HepG2 (cell line): ENCODE data around the gene COLGALT1. TPM values are rescaled to one million over a fixed set of nuclear protein-coding genes. Genes with fewer than 3 reads are reported as not detected.
A peak's percentile ranks its signal among the peaks of the same experiment; 100 is the strongest.

Experiments used
- ARHGAP35 ChIP-seq: sonication (generic); formaldehyde crosslinking; IDR thresholded peaks from 2 replicates; pipeline ENCODE4 v1.9.0; 2022; ENCODE audit warnings: mild to moderate bottlenecking, inconsistent platforms, moderate library complexity, missing genetic modification reagents, borderline replicate concordance
- ASH2L ChIP-seq: fragments of 300-600, 200-600 bp; sonication (generic); IDR thresholded peaks from 2 replicates; pipeline ENCODE4 v1.7.0; 2017; ENCODE audit warnings: low read depth, mild to moderate bottlenecking, moderate library complexity, mixed read lengths, low read length; ENCODE audit not compliant: insufficient read length
- CAMTA2 ChIP-seq: sonication (generic); formaldehyde crosslinking; IDR thresholded peaks from 2 replicates; pipeline ENCODE4 v1.4.0; 2020; ENCODE audit warnings: mild to moderate bottlenecking, missing genetic modification reagents, borderline replicate concordance
- CBX1 ChIP-seq: IDR thresholded peaks from one replicate; pipeline ENCODE4 v1.6.1; 2016; ENCODE audit warnings: antibody characterized with exemption, low read depth
- CEBPB ChIP-seq: IDR thresholded peaks from 2 replicates; pipeline ENCODE4 v1.6.1; 2011; ENCODE audit warnings: low read depth, low read length, improper control_type of control experiment, borderline replicate concordance
- CHCHD3 ChIP-seq: sonication (generic); formaldehyde crosslinking; IDR thresholded peaks from 2 replicates; pipeline ENCODE4 v1.8.0; 2022; ENCODE audit warnings: mild to moderate bottlenecking, missing genetic modification reagents, moderate library complexity
- FIP1L1 ChIP-seq: fragments of 200-400 bp; formaldehyde crosslinking; IDR thresholded peaks from 2 replicates; pipeline ENCODE4 v1.6.1; 2018; ENCODE audit warnings: low read depth, mild to moderate bottlenecking, low read length, moderate library complexity, borderline replicate concordance; ENCODE audit not compliant: insufficient read depth
- GLI4 ChIP-seq: sonication (generic); formaldehyde crosslinking; IDR thresholded peaks from 2 replicates; pipeline ENCODE4 v1.5.1; 2020; ENCODE audit warnings: missing genetic modification reagents, mild to moderate bottlenecking, moderate library complexity, borderline replicate concordance
- GPN1 ChIP-seq: sonication (generic); formaldehyde crosslinking; IDR thresholded peaks from 2 replicates; pipeline ENCODE4 v1.5.1; 2020; ENCODE audit warnings: missing genetic modification reagents, borderline replicate concordance
- NBN ChIP-seq: fragments of 450-650 bp; conservative IDR thresholded peaks from 2 replicates; pipeline ENCODE4 v1.6.1; 2017
- PAX8 ChIP-seq: sonication (generic); formaldehyde crosslinking; IDR thresholded peaks from 2 replicates; pipeline ENCODE4 v1.8.0; 2022; ENCODE audit warnings: mild to moderate bottlenecking, missing genetic modification reagents, borderline replicate concordance
- RARG ChIP-seq: sonication (generic); formaldehyde crosslinking; IDR thresholded peaks from 2 replicates; pipeline ENCODE4 v1.4.0; 2020; ENCODE audit warnings: low read depth, mild to moderate bottlenecking, missing genetic modification reagents
- RFX3 ChIP-seq: IDR thresholded peaks from 2 replicates; pipeline ENCODE4 v1.6.1; 2016; ENCODE audit warnings: missing biosample characterization, missing genetic modification reagents
- SOX6 ChIP-seq, 2 experiments: fragments of 450-650 bp in 1 of 2; sonication (generic) in 1 of 2; formaldehyde crosslinking in 1 of 2; IDR thresholded peaks; 2 replicates each; pipeline versions ENCODE4 v1.4.0 to v1.6.1; 2017 to 2020; ENCODE audit warnings: antibody characterized with exemption in 1 of 2, mild to moderate bottlenecking in 1 of 2, missing genetic modification reagents in 1 of 2
- SPEN ChIP-seq: sonication (generic); formaldehyde crosslinking; IDR thresholded peaks from 2 replicates; pipeline ENCODE4 v1.5.1; 2020; ENCODE audit warnings: low read depth, mild to moderate bottlenecking, missing genetic modification reagents
- YEATS4 ChIP-seq: sonication (generic); formaldehyde crosslinking; IDR thresholded peaks from 2 replicates; pipeline ENCODE4 v1.4.0; 2020; ENCODE audit warnings: missing genetic modification reagents, borderline replicate concordance
- ZFP36 ChIP-seq: fragments of 150-350 bp; IDR thresholded peaks from 2 replicates; pipeline ENCODE4 v1.6.1; 2018; ENCODE audit warnings: borderline replicate concordance, low read length, low read depth; ENCODE audit not compliant: partially characterized antibody
- ZNF263 ChIP-seq: sonication (generic); formaldehyde crosslinking; IDR thresholded peaks from 2 replicates; pipeline ENCODE4 v1.4.0; 2020; ENCODE audit warnings: missing genetic modification reagents
- ZNF382 ChIP-seq: sonication (generic); formaldehyde crosslinking; IDR thresholded peaks from 2 replicates; pipeline ENCODE4 v1.5.0; 2020; ENCODE audit warnings: missing genetic modification reagents, mild to moderate bottlenecking, borderline replicate concordance
- ZSCAN22 ChIP-seq: sonication (generic); formaldehyde crosslinking; IDR thresholded peaks from 2 replicates; pipeline ENCODE4 v1.4.0; 2020; ENCODE audit warnings: mild to moderate bottlenecking, missing genetic modification reagents
- ZSCAN29 ChIP-seq: sonication (generic); formaldehyde crosslinking; conservative IDR thresholded peaks from 2 replicates; pipeline ENCODE4 v1.4.0; 2020; ENCODE audit warnings: mild to moderate bottlenecking, missing genetic modification reagents
- polyA plus RNA-seq, 8 experiments: library from polyadenylated mRNA; depleted of rRNA in 3 of 8; stranded (reverse) in 7 of 8; unstranded in 1 of 8; fragments of >200 nt; fragmentation: Illumina TruSeq in 4 of 8; extraction: Trizol in 4 of 8; gene quantifications; 2 replicates each; pipeline versions ENCODE4 v1.2.1 to v1.2.3, GENCODE V29; 2011 to 2016; ENCODE audit warnings: low read depth in 4 of 8, missing spikeins in 1 of 8, mixed read lengths in 1 of 8; ENCODE audit not compliant: insufficient read depth in 1 of 8
- total RNA-seq, 5 experiments: library from RNA; depleted of rRNA; stranded (reverse); fragments of >200 nt; fragmentation: Illumina TruSeq; extraction: Trizol; gene quantifications; 2 replicates each; pipeline ENCODE4 v1.2.3, GENCODE V29; 2016; ENCODE audit warnings: low read depth in 1 of 5
- TF ChIP-seq, protein P1 (sequence below): sonication (generic); formaldehyde crosslinking; IDR thresholded peaks from 2 replicates; pipeline ENCODE4 v1.5.0; 2020; ENCODE audit warnings: missing genetic modification reagents
- TF ChIP-seq, protein P2 (sequence below): sonication (generic); formaldehyde crosslinking; IDR thresholded peaks from 2 replicates; pipeline ENCODE4 v1.8.0; 2023; ENCODE audit warnings: mild to moderate bottlenecking, missing genetic modification reagents
- TF ChIP-seq, protein P3 (sequence below): sonication (generic); formaldehyde crosslinking; IDR thresholded peaks from 2 replicates; pipeline ENCODE4 v1.8.1; 2022; ENCODE audit warnings: low read depth, mild to moderate bottlenecking, missing genetic modification reagents

COLGALT1 gene
- total and polyA plus RNA-seq, 2 of the 13 experiments (the other 11 are each of a cell fraction or from before 2014, with no cell fraction given) = 58.0 to 211 TPM

DNA sequence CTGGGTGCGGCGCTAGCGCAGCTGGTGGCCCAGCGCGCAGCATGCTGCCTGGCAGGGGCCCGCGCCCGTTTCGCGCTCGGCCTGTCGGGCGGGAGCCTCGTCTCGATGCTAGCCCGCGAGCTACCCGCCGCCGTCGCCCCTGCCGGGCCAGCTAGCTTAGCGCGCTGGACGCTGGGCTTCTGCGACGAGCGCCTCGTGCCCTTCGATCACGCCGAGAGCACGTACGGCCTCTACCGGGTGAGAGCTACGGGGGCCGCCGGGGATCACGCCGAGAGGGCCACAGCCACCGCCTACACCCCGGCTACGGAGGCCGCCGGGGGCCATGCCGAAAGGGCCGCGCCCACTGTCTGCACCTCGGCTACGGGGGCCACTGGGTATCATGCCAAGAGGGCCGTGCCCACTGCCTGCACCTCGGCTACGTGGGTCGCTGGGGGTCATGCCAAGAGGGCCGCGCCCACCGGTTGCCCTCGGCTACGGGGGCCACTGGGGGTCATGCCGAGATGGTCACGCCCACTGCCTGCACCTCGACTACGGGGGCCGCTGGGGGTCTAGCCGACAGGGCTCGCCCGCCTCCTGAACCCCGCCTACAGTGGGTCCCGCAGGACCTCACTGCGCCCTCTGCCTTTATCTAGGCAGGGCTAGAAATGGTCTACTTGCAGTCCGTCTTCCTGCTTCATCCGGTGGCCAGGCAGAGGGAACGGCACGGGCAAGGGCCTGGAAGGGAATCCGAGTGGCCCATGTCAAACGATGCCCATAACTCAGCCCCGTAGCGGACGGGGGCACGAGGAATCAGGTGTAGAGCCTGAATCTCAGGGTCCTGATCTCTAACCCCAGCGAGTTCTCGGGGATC, 43.5 kb upstream of the COLGALT1 start (continued):
- 0 out of 2 replicates have a peak, but pooled peaks have one; percentile 21 for TF ChIP-seq CAMTA2 (CRISPR knock-in tag)
- TF ChIP-seq ZNF263 = peak; percentile 59; the same call in 1 of the 2 replicates
- no peak for TF ChIP-seq GPN1 (CRISPR knock-in tag)
- TF ChIP-seq GLI4 (CRISPR knock-in tag) = peak; percentile 97; the same call in 1 of the 2 replicates
- peak; percentile 96 for TF ChIP-seq SPEN (CRISPR knock-in tag)
- TF ChIP-seq SOX6 (IDR thresholded peaks at IDR 0.05) = no peak
- TF ChIP-seq SOX6 (CRISPR knock-in tag; IDR thresholded peaks at IDR 0.05) = peak; percentile 70
- peak; percentile 31 for TF ChIP-seq CBX1
- no peak for TF ChIP-seq ZNF382
- TF ChIP-seq, protein P1, sequence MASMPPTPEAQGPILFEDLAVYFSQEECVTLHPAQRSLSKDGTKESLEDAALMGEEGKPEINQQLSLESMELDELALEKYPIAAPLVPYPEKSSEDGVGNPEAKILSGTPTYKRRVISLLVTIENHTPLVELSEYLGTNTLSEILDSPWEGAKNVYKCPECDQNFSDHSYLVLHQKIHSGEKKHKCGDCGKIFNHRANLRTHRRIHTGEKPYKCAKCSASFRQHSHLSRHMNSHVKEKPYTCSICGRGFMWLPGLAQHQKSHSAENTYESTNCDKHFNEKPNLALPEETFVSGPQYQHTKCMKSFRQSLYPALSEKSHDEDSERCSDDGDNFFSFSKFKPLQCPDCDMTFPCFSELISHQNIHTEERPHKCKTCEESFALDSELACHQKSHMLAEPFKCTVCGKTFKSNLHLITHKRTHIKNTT (CRISPR knock-in tag) = no peak
- TF ChIP-seq CHCHD3 (CRISPR knock-in tag) = peak; percentile 96
- peak; percentile 80 for TF ChIP-seq ASH2L
- TF ChIP-seq YEATS4 (CRISPR knock-in tag) = peak; percentile 90
- peak; percentile 84 for TF ChIP-seq ZSCAN29 (CRISPR knock-in tag)
- peak; percentile 99; the same call in 1 of the 2 replicates for TF ChIP-seq ARHGAP35
- TF ChIP-seq RFX3 (CRISPR knock-in tag) = no peak
- TF ChIP-seq, protein P2, sequence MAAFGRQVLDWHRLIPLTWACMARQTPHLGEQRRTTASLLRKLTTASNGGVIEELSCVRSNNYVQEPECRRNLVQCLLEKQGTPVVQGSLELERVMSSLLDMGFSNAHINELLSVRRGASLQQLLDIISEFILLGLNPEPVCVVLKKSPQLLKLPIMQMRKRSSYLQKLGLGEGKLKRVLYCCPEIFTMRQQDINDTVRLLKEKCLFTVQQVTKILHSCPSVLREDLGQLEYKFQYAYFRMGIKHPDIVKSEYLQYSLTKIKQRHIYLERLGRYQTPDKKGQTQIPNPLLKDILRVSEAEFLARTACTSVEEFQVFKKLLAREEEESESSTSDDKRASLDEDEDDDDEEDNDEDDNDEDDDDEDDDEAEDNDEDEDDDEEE (CRISPR knock-in tag) = peak; percentile 97; the same call in 1 of the 2 replicates
- TF ChIP-seq FIP1L1 = 0 out of 2 replicates have a peak, but pooled peaks have one; percentile 22
- peak; percentile 75; the same call in 1 of the 2 replicates for TF ChIP-seq ZSCAN22 (CRISPR knock-in tag)
- TF ChIP-seq PAX8 (CRISPR knock-in tag) = peak; percentile 99; the same call in 1 of the 2 replicates
- 0 out of 2 replicates have a peak, but pooled peaks have one; percentile 57 for TF ChIP-seq RARG (CRISPR knock-in tag)
- no peak for TF ChIP-seq CEBPB
- TF ChIP-seq ZFP36 = no peak
- TF ChIP-seq, protein P3, sequence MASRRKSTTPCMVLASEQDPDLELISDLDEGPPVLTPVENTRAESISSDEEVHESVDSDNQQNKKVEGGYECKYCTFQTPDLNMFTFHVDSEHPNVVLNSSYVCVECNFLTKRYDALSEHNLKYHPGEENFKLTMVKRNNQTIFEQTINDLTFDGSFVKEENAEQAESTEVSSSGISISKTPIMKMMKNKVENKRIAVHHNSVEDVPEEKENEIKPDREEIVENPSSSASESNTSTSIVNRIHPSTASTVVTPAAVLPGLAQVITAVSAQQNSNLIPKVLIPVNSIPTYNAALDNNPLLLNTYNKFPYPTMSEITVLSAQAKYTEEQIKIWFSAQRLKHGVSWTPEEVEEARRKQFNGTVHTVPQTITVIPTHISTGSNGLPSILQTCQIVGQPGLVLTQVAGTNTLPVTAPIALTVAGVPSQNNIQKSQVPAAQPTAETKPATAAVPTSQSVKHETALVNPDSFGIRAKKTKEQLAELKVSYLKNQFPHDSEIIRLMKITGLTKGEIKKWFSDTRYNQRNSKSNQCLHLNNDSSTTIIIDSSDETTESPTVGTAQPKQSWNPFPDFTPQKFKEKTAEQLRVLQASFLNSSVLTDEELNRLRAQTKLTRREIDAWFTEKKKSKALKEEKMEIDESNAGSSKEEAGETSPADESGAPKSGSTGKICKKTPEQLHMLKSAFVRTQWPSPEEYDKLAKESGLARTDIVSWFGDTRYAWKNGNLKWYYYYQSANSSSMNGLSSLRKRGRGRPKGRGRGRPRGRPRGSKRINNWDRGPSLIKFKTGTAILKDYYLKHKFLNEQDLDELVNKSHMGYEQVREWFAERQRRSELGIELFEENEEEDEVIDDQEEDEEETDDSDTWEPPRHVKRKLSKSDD (CRISPR knock-in tag) = peak; percentile 56; the same call in 1 of the 2 replicates
- TF ChIP-seq NBN = no peak
